ENCODE results near the gene SRSF8.

Gene SRSF8

DNA sequence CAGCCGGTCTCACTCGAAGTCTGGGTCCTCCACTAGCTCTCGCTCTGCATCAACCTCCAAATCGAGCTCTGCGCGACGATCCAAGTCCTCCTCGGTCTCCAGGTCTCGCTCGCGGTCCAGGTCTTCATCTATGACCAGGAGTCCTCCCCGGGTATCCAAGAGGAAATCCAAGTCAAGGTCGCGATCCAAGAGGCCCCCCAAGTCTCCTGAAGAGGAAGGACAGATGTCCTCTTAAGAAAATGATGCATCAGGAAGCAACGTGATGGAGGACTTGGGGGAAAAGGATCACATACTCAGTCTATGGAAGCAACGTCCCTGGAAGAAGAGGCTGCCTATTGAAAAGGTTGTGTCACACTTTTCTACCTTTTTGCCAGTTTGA lies 1.1 kb downstream of the SRSF8 start:
- no peak for DNase-seq (ENCODE audit: low read depth in 1 of 2, low spot score in 1 of 2)

DNA sequence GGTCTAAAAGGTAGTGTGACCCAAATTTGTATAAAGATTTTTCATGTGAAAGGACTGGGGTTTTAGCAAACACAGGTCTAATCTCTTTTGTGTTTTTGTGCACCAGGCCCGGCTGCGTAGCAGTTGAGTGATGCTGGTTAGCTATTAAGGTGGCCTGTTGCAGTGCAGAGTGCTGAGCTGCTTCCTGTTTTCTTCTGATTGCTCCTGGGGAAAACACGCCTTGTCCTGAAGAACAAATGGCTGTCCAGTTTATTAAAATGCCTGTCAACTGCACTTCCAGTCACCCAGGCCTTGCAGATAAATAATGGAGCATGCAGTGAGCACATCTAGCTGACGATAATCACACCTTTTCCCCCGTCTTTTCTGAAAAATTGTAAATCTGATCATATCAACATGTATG lies 1.8 kb downstream of the SRSF8 start:
- DNase-seq (ENCODE audit: low read depth in 1 of 2, low spot score in 1 of 2) = peak; percentile 46 to 49

DNA sequence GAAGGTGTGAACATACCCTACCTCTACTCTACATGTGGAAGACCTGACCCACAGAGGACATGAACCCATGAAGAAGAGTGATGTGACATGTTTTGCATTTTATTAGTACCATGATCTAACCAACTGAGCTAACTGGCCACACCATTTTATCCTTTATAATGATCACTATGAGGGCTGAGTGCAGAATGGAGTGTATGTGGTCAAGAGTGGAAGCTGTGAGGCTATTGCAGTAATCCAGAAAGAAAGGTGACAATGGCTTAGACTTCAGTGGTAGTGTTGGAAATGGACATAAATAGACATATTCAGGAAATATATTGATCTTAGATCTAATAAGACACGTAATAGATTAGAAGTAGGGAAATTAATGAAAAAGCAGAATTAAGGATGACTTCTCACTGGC lies 3.8 kb downstream of the SRSF8 start:
- DNase-seq (ENCODE audit: low read depth in 1 of 2, low spot score in 1 of 2) = no peak

DNA sequence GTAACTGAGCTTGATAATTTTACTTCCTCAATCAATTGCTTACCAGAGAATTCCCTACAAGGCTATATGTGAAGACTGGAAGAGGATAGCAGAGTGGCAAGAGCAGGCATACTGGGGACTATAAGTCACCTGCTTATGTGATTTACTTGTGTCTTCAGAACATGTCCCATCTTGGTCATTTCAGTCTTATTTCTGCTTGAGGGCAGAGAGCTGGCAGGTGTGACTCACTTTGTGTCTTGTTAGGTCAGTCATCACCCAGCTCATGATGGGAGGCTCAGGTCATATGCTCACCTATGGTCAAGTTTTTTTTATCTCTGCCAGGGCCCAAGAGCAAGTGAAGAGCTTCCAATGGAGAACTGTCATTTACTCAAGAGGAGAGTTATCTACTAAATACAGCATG lies 6.2 kb downstream of the SRSF8 start:
- no peak for DNase-seq (ENCODE audit: low read depth in 1 of 2, low spot score in 1 of 2)

DNA sequence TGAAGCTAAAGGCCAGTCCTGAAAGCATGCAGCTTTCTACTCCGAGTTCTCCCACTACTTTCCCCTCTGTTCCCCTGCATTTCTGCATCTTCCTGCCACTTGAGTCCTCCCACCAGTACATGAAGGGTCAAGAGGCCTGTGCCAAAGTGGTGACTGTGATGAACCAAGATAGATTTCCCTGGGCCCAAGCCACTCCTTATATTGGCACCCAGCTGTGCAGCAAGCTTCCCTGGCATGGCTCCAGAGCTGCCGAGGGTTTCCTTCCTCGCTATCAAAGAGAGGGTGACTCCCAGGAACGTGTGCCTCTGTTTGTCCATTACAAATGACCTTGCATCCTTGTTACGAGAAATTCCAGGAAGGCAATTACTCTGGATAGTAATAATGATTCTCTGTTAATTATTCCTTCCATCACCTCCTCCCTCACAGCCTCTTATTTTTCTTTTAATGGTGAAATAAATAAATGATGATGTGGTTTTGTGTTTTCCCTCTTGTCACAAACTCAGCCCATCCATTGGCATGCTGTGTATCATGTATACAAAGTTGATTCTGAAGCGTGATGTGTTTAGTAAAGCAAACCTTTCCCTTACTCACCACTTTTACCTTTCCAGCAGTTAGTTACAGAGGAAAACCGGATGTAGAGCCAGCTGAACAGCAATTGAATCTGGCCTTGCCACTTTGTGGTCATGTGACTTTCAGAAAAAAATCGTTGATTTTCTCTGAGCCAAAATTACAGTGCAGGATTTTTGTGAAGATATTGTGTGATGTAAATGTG lies 8.3 kb downstream of the SRSF8 start:
- no peak for DNase-seq (ENCODE audit: low read depth in 1 of 2, low spot score in 1 of 2)

DNA sequence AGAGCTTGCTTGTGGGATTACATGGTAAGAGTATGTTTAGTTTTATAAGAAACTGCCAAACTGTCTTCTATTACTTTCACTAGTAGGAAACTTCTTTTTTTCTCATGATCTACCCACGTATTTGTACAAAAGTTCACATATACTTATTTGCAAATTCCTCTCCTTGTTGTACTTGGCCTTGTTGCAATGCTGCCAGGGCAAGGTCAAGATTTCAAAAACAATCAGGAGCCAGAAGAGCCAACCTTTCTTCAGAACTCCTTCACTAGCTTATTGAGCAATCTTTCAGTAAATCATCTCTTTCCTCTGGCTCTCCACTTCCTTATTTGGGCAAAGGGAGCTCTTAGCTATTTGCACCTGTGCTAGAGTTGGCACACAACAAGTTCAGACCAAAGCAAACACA lies 9.7 kb downstream of the SRSF8 start:
- DNase-seq (ENCODE audit: low read depth in 1 of 2, low spot score in 1 of 2) = no peak

DNA sequence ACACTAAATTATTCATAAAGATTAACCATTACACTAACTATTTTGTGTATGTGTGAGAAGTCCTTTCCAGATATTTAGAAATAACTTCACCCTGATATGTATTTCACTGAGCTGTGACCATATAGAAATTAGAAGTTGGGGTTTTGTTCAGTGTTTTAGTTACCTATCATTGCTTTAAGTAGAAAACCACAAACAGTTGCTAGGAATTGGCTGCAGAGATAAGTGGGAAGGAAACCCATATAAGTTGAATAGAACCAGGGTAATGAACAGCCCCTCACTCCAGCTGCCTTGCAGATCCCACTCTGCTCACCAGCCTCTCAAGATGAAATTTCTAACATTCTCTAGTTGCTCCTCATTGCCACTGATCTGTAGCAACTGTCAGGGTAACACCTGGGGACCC lies 10.3 kb downstream of the SRSF8 start:
- DNase-seq (ENCODE audit: low read depth in 1 of 2, low spot score in 1 of 2) = no peak

DNA sequence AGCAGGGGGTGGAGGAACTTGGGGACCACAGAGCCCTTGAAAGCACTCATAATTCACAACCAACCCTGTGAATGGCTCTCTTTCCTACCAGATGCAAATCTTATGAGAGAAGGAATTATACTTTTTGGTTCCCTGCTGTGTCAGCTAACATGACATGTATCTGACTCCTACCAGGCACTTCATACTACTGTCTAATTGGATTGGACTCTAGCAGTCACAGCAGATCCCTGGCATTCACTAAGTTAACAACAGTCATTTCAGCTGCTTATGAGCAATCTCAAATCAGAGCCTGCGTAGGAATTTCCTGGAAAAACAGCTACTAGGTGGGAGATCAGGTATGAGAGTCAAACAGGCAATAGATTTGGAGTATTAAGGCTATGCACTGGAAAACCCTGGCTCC lies 11.8 kb downstream of the SRSF8 start:
- no peak for DNase-seq (ENCODE audit: low read depth in 1 of 2, low spot score in 1 of 2)

DNA sequence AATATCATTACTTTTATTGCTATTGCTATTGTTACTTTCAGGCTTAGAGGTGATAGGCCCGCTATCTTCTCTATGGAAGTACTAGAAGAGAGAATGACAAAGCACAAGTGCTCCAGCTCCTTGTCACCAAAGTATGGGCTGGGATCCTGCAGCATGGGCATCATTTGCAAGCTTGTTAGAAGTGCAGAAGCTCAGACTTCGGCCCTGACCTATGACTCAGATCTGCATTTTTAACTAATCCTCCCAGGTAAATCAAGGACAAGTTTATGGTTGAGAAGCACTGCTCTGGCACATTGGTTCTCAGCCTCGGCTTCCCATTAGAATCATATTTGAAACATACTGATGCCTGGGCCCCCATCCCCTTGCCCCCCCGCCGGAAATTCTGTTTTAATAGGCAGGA lies 14.3 kb downstream of the SRSF8 start:
- no peak for DNase-seq (ENCODE audit: low read depth in 1 of 2, low spot score in 1 of 2)

DNA sequence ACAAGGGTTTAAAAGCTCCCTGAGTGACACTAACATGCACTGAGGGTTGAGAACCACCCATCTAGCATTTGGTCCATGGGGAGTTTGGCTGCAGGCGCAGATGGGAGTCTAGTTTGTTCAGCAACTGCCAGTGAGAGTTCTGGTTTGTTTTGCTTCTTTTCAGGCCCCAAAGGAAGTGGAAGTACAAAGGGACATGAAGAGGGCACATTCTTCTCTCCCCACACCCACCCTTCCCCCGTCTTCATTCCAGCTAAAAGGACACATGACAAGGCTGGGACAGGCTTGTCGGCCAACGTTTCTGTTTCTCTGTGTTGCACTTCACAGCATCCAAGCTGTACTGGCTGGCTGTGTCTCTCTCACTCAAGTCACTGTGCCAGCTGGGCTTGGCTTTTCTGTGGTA lies 14.7 kb downstream of the SRSF8 start:
- DNase-seq (ENCODE audit: low read depth in 1 of 2, low spot score in 1 of 2) = no peak

DNA sequence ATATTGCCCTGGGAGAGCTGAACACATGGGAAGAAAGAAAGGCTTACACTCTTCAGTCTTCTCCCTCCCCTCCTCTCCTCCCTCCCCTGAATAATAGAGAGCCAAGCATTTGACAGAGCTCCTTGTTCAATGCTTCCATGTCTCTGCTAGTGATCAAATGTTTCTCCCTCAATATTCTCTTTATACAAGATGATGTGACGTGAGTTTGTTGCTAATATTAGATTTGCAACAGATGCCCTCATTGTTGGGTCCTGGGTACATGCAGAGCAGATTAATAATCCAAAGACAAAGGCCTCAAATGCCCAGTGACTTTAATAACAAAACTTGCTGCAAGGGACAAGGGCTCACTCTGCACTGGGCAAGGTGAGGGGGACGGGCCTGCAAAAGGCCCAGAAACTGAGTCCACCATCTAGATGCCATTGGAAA lies 15.9 kb downstream of the SRSF8 start:
- no peak for DNase-seq (ENCODE audit: low read depth in 1 of 2, low spot score in 1 of 2)

DNA sequence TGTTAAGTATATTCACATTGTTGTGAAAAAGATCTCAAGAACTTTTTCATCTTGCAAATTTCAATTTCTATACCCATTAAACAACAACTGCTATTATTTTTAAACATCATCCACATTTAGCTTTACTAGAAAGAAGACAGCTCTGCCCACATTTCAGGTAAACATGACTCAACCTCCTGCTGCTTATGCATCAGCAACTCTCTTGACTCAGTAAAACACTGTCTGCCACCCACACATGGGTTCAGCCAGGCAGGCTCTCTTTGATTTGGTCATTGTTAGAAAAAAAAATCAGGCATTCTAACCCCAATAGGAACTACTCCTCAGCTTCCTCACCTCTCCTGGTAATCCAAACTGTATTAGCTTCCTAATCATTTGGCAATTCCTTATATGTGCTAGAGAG lies 17.8 kb downstream of the SRSF8 start:
- no peak for DNase-seq (ENCODE audit: low read depth in 1 of 2, low spot score in 1 of 2)

DNA sequence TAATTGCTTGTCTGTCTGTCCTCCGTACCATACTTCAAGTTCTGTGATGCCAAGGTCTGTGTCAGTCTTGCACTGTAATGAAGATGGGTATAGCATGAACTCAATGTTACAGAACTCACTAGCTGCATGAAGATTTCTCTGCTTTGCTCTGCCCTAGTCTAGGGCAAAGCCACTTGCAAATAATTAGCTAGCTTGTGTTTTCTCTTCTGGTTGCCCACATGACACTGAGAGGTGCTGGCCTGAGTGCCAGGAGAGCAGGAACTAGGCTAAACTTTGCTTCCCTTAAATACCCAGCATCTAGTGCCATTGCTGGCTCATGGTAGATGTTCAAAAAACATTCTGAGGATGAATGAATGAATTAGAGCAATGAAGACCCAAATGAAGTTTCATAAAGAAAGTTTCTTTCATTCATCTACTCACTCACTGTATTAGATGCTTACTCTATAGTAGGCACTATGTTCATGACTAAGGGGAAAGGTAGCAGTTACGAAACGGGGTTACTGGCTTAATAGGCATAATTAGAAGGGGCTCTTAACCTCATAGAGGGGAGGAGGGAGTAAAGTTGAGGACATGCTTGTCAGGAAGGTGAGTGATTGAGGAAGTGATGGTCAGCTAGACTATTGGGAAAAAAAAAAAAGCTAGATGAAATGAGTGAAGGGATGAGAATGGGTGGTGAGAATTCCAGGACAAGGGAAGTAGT lies 18.5 kb downstream of the SRSF8 start:
- DNase-seq (ENCODE audit: low read depth in 1 of 2, low spot score in 1 of 2) = no peak

DNA sequence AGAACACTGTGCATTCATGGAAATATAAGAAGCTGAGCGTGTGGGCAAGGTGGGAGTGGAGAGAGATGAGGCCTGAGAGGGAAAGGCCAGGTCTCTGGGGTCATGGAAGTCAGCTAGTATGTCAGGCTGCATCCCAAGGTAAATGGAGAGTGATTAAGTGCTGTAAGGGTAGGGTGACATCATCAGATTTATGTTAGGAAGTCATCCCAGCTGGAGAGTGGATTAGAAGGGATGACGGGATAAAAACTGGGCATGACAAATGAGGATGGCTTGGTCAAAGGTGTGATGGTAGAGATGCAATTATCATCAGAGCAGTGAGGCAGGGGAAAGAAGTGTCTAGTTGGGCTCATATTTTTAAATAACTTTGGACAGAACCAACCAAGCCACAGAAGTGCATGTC lies 19.4 kb downstream of the SRSF8 start:
- DNase-seq (ENCODE audit: low read depth in 1 of 2, low spot score in 1 of 2) = no peak

DNA sequence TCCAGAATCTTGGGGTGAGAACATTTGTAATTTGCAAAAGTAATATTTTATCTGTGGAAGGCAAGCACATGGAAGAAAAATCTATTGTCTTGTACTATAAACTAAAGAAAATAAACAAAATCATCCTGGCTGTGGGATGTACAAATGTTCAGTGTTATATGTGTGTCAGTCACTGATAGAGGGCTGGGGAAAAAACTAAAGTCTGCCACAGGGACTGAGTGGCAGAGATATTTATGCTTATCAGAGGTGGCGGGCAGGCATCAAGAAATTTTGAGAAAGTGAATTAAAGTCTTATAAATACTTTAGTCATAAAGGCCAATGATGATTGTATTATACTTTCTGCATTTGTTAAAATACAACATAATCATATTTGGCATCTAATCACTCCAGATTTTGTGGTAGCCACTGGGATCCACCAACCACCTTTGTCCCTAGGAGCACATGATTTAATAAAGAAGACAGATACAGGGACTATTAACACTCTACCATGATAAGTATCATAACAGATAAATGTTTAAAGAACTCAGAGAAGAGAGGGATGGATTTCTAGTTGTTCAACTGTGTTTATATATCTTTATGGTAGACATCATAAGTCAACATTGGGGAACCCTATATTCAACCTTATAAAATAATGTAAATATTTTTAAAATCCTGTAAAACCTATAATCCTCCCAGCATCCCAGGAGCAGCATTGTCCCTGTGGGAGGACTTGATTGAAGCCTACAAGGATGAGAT lies 20.3 kb downstream of the SRSF8 start:
- no peak for DNase-seq (ENCODE audit: low read depth in 1 of 2, low spot score in 1 of 2)

DNA sequence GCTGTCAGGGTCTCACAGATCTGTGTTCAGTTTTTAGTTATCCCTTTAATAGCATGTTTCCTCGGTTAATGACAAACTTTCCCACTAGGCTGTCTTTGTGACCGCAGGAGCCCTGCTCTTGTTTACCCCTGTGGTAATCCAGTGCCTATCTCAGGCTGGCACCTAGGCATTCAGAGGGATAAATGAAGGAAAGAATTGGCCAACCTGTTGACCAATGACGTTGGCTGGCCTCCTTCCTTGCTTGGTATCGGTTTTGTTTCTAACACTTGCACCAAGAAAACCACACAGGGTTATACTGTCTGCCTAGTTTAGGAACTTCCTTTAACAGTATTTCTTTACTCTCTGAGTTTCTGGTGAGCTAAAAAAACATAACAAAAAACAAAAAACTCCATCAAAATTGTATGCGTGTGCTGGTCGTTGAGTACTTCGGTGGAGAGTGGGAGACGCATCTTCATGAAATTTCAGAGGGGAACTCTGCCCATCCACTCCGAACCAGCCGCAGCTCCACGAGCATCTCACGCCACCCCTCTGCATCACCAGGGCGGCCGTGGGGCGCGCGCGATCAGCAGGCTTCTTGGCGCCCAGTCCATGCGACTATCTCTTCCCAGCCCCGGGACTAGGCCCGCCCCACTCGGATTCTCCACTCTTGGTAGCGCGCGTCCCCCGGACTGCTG lies 22.4 kb downstream of the SRSF8 start:
- no peak for DNase-seq (ENCODE audit: low read depth in 1 of 2, low spot score in 1 of 2)

DNA sequence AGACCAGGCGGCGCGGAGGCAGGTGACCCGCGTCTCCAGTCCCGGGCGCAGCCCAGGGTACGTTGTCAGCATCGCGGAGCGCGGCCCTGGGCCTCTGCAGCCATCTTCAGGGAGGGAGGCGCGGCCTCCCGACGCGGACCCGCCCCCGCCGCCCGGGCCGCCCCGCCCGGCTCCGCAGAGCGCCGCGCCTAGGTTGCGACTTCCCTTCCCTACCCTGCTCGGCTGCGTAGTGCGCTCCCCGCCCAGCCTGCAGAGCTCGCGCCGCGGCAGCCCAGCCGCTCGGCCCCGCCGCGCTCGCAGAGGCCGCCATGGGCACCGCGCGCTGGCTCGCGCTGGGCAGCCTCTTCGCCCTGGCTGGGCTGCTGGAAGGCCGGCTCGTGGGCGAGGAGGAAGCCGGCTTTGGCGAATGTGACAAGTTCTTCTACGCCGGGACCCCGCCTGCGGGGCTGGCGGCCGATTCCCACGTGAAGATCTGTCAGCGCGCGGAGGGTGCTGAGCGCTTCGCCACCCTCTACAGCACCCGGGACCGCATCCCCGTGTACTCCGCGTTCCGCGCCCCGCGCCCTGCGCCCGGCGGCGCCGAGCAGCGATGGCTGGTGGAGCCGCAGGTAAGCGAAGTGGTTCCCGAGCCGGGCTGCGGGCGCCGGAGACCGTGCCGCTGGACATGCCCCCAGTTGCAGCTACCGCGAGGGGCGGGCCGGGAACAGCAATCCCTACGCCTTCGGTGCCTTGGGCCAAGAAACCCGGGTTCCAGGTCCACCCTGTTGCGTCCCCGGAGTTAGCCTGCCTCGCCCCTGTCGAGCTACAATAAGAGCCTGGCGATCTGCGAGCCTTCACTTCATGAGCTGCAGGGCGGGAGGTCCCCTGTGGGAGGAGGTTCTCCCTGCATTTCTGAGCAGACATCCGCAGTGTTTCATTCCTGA lies 23.2 kb downstream of the SRSF8 start, which contains the start of gene ENDOD1:
Gene ENDOD1, plus strand, starts transcription at position 227 of the 923 bp plus-strand sequence. Its CDS starts 82 bp downstream, at position 309.
- DNase-seq (ENCODE audit: low read depth in 1 of 2, low spot score in 1 of 2) = peak; percentile 73 to 79

DNA sequence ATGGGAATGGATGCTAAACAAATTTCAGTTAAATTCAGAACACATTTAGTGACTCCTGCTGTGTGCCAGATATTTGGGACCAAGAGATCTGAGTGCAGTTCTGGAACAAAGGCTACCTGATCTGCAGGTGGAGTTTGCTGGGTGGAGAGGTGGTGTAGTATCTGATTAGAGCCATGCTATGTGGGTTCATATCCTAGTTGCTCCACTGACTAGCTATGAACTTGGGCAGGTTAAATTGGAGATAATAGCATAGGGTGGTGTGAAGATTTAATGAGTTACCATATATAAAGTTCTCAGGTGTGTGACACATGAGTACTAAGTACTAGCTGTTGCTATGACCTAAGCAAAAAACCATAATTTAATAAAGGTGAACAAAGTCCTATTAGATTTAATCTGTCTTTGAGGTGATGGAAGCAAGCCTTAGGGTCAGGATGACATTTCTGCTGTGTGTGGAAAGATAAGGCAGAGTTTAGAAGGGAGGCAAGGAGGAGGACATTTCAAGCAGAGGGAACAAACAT lies 25.0 kb downstream of the SRSF8 start:
- no peak for DNase-seq (ENCODE audit: low read depth in 1 of 2, low spot score in 1 of 2)

DNA sequence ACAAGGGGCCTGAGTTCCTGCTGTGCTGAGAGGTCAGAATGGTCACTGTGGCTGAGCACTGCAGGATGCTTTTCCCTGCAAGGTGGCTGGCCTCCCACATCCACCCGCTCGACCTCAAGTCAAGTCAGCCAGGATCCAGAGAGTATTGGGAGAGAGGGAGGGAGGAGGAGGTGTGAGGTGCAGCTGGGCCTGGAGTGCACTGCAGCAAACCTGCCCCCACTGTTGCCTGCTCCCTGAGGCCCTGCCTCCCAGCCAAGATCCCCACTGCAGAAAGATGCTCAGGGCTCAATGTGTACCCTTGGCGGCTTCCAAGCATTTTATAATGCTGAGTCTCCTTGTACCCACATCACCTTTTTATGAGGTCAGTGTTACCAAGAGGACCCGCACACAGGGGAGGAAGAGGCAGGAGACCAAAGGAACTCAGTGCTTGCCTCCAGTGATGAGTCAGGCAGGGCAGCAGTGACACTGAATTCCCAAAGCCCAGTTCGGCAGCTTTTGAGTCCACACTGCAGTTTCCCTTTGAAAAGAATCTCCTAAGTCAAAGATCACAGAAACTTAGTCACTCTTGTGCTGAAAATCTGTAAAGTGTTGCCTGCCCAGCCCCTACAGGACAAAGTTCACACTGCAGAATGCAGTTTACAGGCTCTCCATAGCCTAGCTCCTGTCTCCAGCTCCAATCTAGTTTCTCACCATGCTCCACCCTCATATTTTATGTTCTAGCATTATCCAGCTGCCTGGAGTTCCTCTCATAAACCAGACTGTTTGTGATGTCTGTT lies 26.0 kb downstream of the SRSF8 start:
- no peak for DNase-seq (ENCODE audit: low read depth in 1 of 2, low spot score in 1 of 2)
